Fibroblast of the aortic adventitia (primary cell): ENCODE results near the gene GMPR2. TPM values are rescaled to one million over a fixed set of nuclear protein-coding genes. Genes with fewer than 3 reads are reported as not detected.

Source experiments
- DNase-seq: peaks from one replicate; pipeline ENCODE4 v3.0.0-alpha.2; 2010; ENCODE audit warnings: low read depth
- H3K4me3 ChIP-seq: 2 replicates; pipeline ENCODE4 v1.5.1; 2011; ENCODE audit warnings: low read depth, mild to moderate bottlenecking, control low read depth, low read length, moderate library complexity
- total RNA-seq: library from RNA; depleted of rRNA; stranded (reverse); fragments of >200 nt; gene quantifications from 2 replicates; pipeline ENCODE4 v1.2.3, GENCODE V29; 2012; ENCODE audit warnings: low replicate concordance
- TF ChIP-seq, protein P1 (sequence below): IDR thresholded peaks from 2 replicates; pipeline ENCODE4 v1.5.1; 2011; ENCODE audit warnings: mild to moderate bottlenecking, low read length, control low read depth, inconsistent platforms; ENCODE audit not compliant: insufficient read depth

GMPR2 gene
- total RNA-seq: 53.6 and 207 TPM in 2 replicates

DNA sequence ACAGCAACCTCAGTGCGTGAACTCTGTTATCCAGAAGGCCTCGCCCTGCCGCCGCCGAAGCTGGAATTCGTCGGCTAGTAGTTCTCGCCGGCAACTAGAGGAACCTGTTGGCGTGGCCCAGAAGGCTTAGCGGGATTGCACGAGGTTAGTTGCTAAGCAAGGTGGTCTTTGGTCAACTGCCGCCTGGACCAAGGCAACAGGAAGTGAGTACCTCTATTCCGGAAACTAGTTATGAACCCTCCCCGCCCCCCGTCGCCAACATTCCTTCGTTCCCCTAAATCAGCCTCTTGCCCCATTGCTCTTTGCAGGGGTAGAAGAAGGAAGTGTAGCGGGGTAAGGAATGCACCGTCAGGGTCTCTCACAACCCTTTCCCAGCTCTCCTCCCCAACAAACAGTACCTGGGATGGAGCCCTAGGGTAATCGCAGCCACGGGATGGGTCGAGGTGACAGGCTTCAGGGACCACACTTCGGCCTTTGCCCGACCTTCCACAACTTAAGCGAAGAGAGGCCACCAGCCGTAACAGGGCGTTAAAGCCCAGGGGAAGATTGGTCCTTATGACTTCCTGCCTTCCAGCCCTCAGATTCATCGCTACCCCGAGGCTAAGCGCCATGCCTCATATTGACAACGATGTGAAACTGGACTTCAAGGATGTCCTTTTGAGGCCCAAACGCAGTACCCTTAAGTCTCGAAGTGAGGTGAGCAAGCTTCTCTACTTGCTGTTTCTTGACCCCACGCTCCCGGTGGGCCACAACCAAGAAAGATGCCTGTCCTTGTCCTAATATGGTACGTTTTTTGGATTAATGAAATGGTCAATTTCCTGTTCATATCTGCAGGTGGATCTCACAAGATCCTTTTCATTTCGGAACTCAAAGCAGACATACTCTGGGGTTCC, at the start of gene GMPR2:
GMPR2 (plus strand) TSS at position 285 of the 893 bp plus-strand sequence; CDS start at position 610, 325 bp downstream.
- TF ChIP-seq, protein P1, sequence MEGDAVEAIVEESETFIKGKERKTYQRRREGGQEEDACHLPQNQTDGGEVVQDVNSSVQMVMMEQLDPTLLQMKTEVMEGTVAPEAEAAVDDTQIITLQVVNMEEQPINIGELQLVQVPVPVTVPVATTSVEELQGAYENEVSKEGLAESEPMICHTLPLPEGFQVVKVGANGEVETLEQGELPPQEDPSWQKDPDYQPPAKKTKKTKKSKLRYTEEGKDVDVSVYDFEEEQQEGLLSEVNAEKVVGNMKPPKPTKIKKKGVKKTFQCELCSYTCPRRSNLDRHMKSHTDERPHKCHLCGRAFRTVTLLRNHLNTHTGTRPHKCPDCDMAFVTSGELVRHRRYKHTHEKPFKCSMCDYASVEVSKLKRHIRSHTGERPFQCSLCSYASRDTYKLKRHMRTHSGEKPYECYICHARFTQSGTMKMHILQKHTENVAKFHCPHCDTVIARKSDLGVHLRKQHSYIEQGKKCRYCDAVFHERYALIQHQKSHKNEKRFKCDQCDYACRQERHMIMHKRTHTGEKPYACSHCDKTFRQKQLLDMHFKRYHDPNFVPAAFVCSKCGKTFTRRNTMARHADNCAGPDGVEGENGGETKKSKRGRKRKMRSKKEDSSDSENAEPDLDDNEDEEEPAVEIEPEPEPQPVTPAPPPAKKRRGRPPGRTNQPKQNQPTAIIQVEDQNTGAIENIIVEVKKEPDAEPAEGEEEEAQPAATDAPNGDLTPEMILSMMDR: no peak
- DNase-seq: no peak
- peak within 1 kb of the TSS; percentile 97 for H3K4me3 ChIP-seq

DNA sequence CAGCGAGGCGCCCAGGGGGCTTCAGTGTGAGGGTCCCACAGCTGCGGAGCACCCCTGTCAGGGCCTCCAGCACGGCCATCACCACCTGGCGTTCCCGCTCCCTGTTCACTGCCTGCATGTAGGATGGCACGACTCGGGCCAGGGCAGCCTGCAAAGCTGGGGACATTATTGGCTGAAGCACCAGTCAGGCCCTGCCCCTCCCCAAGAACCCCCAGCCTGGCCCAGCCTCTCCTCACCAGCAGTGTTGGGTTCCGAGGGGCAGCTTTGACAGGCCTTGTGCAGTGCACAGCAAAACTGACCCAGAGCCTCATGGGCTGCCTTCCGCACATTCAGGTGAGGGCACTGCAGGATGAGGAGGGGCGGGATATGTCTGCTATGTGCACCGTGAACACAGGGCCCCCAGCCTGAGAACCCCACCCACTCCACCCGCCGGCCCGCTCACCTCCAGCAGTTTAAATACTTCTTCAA, 49.7 kb upstream of the GMPR2 start:
- TF ChIP-seq, protein P1: no peak
- no peak for DNase-seq
- H3K4me3 ChIP-seq: no peak overlapping the region

DNA sequence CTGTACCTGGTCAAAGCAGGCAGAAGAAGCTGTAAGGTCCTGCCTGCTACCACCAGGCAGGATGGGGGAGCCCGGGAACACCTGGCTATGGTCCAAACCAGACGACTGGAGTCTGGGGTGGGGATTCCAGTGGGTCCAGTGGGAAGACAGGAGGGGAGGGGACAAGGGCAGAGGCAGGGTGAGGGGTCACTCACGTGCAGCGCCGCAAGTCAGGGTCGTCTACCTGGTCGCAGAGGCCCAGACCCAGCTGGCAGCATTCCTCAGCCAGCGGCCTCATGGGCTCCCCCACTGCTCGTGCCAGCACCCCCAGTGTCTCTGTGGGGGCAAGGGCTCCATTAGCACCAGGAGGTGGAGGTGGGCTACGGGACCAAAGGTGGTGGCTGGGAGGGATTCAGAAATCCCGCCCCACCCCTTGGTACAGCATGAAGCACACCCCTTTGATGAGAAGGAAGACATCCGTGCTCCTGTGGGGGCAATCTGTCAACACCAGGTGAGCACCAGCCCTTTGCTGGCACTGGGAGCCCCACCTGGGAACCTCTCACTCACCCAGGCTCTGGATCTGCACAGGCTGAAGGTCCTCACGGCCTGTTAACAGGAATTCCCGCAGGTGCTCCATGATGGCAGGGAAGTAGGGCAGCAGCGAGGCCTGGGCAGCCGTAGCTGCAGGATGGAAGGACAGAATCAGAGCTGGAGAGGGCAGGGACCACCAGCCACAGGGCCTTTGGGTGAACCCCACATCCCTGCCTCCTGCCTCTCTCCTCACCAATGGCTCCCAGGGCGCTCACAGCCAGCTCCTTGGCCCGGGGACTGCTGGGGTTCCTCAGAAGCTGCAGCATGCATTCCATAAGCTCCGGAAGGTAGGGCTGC, 48.4 kb upstream of the GMPR2 start:
- DNase-seq: no peak
- H3K4me3 ChIP-seq: no peak overlapping the region
- TF ChIP-seq, protein P1: no peak

DNA sequence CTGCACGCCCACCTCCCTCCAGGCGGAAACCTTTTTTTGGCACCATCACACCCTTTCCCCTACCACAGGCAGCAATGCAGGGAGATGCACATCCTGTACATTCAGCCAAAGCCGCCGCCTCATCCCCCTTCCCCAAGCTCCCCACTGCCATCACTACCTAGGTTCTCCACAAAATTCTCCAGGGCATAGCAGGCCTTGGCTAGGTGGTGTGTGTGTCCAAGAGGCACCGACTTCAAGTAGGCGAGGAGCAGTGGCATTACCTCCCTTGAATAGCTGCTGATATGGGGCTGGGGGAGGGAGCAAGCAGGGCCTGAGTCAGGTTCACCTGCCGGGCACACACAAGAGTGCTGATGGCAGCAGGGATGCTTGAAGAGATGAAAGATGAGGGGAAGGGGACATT, 47.7 kb upstream of the GMPR2 start:
- TF ChIP-seq, protein P1: no peak
- DNase-seq: no peak

DNA sequence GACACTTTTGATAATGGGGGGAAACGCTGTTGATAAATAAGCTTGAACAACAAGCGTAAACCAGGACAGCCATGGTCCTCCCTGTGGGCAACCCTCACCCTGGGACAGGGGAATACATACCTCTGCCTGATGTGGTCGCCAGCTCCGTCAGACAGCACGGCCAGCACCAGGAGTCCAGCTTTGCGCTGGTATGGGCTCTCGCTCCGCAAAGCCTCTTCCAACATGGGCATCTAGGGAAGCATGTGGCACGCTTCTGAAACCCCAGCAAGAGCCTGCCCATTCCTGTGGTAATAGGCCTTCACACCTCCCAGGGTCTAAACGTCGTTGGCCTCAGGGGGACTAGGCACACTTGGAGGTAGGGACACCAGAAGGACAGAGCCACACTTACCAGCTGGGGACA, 47.0 kb upstream of the GMPR2 start:
- no peak overlapping the region for H3K4me3 ChIP-seq
- no peak for DNase-seq
- TF ChIP-seq, protein P1: no peak

More for the DNA sequence above, 47.7 kb upstream of the GMPR2 start:
- no peak overlapping the region for H3K4me3 ChIP-seq

DNA sequence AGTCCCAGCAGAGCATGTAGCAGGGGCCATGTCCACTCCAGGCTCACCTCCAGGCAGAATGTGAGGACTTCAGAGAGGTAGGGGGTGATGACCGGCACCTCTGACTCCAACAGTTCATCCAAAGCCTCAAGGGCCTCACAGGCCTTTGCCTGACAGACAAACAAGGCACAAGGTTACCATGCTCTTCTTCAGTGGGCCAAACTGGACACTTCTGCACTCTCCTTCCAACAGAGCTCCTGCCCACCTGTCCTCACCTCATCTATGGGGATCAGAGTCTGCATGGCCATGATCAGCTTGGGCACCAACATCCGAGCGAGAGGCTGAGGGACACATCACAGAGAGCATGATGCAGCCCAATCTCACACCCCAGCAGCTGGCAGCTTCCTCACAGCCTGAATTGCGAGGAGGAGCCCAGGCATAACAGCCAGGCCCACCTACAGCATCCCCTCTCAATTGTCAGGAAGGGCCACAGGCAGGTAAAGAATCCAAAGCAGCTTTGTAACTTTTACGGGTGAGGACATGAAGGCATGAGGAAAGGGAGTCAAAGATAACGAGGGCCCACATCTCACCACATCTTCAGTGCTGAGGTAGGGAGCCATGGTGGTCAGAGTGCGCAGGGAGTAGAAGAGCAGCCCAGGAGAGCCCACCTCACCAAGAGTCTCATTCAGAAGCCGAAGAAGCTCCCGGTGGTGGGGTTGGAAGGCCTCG, 45.7 kb upstream of the GMPR2 start:
- no peak for DNase-seq
- H3K4me3 ChIP-seq: peak overlapping the region; percentile 87
- TF ChIP-seq, protein P1: no peak
